NCI-H774 (cell line): Measurements from ENCODE around the gene MC5R.

ENCODE experiments used
- DNase-seq: peaks from one replicate; lab custom pipeline; 2025; lab: John Stamatoyannopoulos, UW

MC5R gene

GRCh38 chr18:13823707-13824395 lies at the start of gene MC5R:
MC5R (plus strand) TSS chr18:13824149; CDS start chr18:13825766, 1,617 bp downstream.
- peak; percentile 9 for DNase-seq

- no peak for DNase-seq
Measured at GRCh38 chr18:13775058-13775457, 48.9 kb upstream of the MC5R start.

- DNase-seq, result no peak
Measured at GRCh38 chr18:13791181-13791580, 32.8 kb upstream of the MC5R start.

- DNase-seq, result no peak
Measured at GRCh38 chr18:13793819-13794218, 30.1 kb upstream of the MC5R start.

DNA sequence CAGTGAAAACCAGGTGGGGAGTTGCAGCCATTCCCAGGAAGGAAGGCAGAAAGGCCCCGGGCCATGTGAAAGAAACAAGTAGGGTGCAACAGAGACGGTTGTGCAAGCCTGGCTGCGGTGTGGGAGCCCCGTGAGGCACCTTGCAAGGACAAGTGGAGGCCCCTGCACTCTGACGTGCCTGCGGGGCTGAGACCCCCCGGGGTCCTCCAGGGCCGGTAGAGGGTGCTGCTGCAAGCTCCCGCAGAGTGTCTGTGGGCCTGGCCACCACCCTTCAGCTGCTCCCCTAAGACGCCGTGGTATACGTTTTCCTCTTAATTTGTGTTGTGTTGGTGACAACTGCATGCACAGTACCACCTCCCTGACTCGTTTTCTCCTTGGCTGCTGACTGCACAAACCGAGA lies 27.4 kb upstream of the MC5R start:
- DNase-seq, result no peak

- DNase-seq, result no peak
Measured at GRCh38 chr18:13797157-13797611, 26.8 kb upstream of the MC5R start.

DNA sequence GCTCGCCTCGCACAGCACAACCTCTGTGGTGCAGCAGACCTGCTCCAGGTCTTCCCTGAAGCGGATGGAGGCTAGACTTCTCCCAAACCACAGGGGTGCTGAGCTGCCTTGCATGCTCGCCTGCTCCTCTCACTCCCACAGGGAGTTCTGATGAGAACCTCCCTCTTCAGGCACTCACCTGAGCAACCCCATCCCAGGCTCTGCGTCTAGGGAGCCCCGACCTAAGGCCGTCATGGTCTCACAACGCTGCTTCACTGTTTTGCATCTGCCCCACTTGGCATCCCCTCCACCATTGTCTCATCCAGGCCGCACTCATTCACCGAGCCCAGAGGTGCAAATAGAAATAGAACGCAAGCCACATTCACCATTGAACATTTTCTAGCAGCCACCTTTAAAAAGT lies 24.6 kb upstream of the MC5R start:
- DNase-seq, result no peak

- DNase-seq, result peak; percentile 56
Measured at GRCh38 chr18:13800505-13801259, 23.3 kb upstream of the MC5R start.

DNA sequence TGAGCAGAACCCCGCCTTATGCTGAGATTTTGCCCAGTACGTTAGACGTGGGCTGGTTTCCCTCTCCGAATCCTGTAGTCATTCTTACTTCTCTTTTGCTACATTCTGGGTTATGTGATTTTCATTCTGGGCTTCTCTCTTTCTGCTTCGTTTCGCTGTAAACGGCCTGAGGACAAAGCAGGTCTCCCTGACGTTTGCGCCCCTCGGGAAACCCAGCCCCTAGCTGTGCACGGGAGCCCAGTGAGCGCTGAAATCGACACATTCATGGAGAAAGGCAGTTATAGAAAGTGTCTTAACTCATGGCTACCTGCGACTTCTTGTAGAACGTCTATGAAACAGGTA lies 22.7 kb upstream of the MC5R start:
- DNase-seq, result no peak

DNA sequence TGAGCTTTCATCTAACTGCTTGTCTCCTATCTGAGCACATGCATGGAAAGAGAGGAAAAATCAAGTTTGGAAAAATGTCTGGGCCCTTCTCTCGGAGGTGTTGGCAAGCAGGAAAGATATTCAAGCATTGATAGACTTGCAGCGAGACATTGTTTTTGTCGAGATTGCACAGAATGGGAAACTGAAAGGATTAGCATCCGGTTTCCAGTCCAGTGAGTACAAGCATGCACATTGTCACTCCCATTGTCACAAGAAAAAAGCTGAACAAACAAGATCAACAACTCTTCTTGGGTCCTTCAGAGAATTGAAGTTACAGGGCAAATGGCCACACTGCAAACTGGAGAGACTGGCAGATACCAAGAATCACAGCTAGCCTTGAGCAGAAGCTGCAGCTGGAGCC lies 19.6 kb upstream of the MC5R start:
- no peak for DNase-seq

- no peak for DNase-seq
Measured at GRCh38 chr18:13808294-13809042, 15.5 kb upstream of the MC5R start.

GRCh38 chr18:13809043-13809430 lies 14.9 kb upstream of the MC5R start:
- DNase-seq, result no peak

- no peak for DNase-seq
Measured at GRCh38 chr18:13809531-13810255, 14.3 kb upstream of the MC5R start.

DNA sequence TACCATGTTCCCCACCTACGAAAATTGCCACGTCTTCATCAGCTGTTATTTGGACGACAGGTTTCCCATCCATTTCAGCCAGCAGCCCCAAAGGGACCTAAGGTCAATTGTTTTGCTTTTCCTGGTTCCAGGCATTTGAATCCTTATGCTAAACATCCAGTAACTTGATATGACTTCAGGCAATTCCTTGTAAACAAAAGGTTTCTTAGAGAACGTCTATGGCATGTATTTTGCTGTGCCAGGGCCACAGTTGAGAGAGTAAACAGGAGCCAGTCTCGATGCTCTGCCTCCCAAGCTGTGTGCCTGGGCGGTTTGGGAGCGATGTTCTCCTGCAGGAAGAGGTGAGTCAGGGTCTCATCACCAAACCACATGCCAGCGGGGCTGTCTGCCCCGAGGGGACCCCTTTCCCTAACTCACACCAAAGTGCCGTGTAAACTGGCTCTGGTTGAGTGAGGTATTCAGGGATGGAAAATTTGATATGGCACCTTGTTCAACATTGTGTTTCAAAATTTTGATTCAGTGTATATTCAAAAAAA lies 12.9 kb upstream of the MC5R start:
- no peak for DNase-seq

- DNase-seq, result no peak
Measured at GRCh38 chr18:13811993-13812392, 12.0 kb upstream of the MC5R start.

GRCh38 chr18:13813271-13813849 lies 10.6 kb upstream of the MC5R start:
- DNase-seq, result peak; percentile 16

GRCh38 chr18:13826209-13826608 lies 2.3 kb downstream of the MC5R start:
- DNase-seq, result no peak

DNA sequence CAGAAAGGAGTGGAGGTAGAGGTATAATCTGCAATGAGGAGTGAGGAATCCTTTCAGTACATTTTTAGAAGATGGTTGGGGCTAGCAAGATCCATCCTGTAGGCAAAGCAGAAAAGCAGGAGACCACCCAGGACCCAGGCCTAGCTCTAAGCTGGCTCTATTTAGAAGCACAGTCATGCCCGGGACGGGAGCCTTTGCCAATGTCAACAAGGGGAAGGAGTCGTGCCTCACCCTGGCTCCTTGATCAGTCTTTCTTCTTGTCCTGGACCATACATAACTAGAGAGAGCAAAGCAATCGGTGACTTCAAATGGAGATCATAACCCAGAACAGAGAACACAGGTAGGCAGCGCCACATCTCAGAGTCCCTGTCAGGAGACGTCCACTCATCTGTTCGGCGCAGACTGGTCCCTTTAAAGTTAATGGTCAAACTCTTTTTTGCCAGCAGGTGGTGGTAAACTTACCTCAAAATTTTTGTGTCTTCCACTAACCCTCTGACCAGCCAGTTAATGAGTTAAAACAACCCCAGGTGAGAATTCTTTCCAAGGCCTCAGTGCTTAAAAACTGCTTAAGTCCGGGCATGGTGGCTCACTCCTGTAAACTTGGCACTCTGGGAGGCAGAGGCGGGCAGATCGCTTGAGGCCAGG lies 8.0 kb downstream of the MC5R start:
- no peak for DNase-seq

DNA sequence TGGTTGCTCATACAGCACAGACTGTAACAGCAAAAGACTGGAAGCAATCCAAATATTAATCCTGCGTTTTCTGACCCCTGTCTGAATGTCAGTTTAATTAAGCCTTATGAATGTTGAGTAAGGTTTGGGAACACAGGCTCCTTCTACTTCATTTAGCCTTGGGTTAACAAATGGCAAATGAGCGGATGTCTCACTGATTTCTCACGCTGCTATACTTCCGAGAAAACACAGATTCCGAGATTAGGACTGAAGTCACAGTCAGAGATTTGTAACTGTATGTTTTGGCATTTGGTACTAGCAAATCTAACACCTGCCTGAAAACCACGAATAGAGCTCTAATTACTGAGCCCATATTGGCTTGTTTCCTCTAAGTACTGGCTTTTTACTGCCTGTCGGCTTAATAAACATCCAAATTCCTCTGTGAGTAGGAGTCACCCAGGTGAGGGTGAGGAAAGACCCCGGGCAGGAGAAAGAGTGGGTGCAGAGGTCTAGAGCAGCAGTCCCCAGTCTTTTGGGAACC lies 10.6 kb downstream of the MC5R start:
- DNase-seq, result no peak

GRCh38 chr18:13835202-13835601 lies 11.3 kb downstream of the MC5R start:
- DNase-seq, result no peak

DNA sequence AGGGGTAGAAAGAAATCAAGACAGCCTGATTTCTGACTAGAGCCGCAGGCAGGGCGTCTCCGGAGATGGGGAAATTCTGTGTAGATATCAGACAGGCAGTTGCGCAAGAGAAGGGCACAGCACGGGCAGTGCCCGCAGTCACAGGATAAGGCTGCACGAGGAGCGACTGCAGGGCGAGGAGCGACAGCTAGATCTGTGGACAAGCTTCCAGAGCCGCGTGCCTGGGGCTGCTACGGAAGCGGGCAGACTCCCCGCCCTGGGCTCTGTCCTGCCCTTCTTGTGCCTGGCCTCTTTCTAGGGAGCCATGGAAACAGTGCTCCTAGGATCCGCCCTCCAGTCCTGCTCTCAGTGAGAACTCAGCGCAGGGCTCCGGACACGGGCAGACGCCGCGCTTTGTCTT lies 12.6 kb downstream of the MC5R start:
- no peak for DNase-seq
